Osteocyte (in vitro differentiated cells): ENCODE data around the gene HLCS. TPM values are rescaled to one million over a fixed set of nuclear protein-coding genes. Genes with fewer than 3 reads are reported as not detected.
"Not testable (repeated sequence)": the region's sequence is repeated elsewhere in the genome, so short reads cannot be mapped to it uniquely, and the experiment has no call there.

ENCODE experiments used
- DNase-seq: peaks from one replicate; pipeline ENCODE4 v3.0.0; 2021; ENCODE audit warnings: mixed read lengths; ENCODE audit not compliant: unreplicated experiment; ENCODE audit errors: extremely low spot score
- H3K27ac Mint-ChIP-seq: one replicate; pipeline ENCODE4 v1.8.0; 2021; ENCODE audit warnings: mild to moderate bottlenecking, mixed read lengths; ENCODE audit not compliant: unreplicated experiment
- H3K27me3 Mint-ChIP-seq: one replicate; pipeline ENCODE4 v1.8.0; 2021; ENCODE audit warnings: mixed read lengths; ENCODE audit not compliant: unreplicated experiment
- H3K36me3 Mint-ChIP-seq: one replicate; pipeline ENCODE4 v1.8.0; 2021; ENCODE audit warnings: mixed read lengths; ENCODE audit not compliant: unreplicated experiment
- H3K4me1 Mint-ChIP-seq: one replicate; pipeline ENCODE4 v1.8.0; 2021; ENCODE audit warnings: mixed read lengths; ENCODE audit not compliant: unreplicated experiment
- H3K4me3 Mint-ChIP-seq: one replicate; pipeline ENCODE4 v1.8.0; 2021; ENCODE audit warnings: mild to moderate bottlenecking, moderate library complexity, mixed read lengths; ENCODE audit not compliant: unreplicated experiment
- H3K9me3 Mint-ChIP-seq: one replicate; pipeline ENCODE4 v1.8.0; 2021; ENCODE audit warnings: mixed read lengths; ENCODE audit not compliant: unreplicated experiment
- CTCF ChIP-seq: fragments of 200-600 bp; sonication (generic); IDR thresholded peaks from 2 replicates; pipeline ENCODE4 v1.5.0; 2021; ENCODE audit warnings: antibody characterized with exemption, mild to moderate bottlenecking, moderate library complexity
- total RNA-seq: library from RNA; stranded (reverse); gene quantifications from 2 replicates; pipeline ENCODE4 v1.2.1, GENCODE V29; 2021

The HLCS gene
- total RNA-seq, 1 donor from 2014 or later = 26.7 TPM

- no peaks in the 10 kb centered on the region for H3K9me3 Mint-ChIP-seq
- H3K27ac Mint-ChIP-seq = no peak overlapping the region
- H3K36me3 Mint-ChIP-seq = no peaks in the 10 kb centered on the region
- no peaks in the 10 kb centered on the region for H3K27me3 Mint-ChIP-seq
- no peak overlapping the region for H3K4me3 Mint-ChIP-seq
- H3K4me1 Mint-ChIP-seq = peaks cover 2% of the 10 kb centered on the region
- no peak for DNase-seq
- no peak for TF ChIP-seq CTCF
Measured at GRCh38 chr21:36994501-36995158, 28.2 kb upstream of the HLCS start.

GRCh38 chr21:36992671-36993070 lies 26.2 kb upstream of the HLCS start:
- Mint-ChIP-seq H3K9me3 (no peaks in the 10 kb centered on the region), H3K27ac (no peak overlapping the region), H3K4me3 (no peak overlapping the region), H3K4me1 (peaks cover 4% of the 10 kb centered on the region), H3K36me3 (no peaks in the 10 kb centered on the region), H3K27me3 (no peaks in the 10 kb centered on the region)
- no peak for DNase-seq
- TF ChIP-seq CTCF = no peak

GRCh38 chr21:36990508-36991205 lies 24.2 kb upstream of the HLCS start:
- Mint-ChIP-seq H3K36me3 (peaks cover 2% of the 10 kb centered on the region), H3K9me3 (no peaks in the 10 kb centered on the region), H3K27ac (peak overlapping the region; percentile 82), H3K27me3 (no peaks in the 10 kb centered on the region), H3K4me3 (peak overlapping the region; percentile 74), H3K4me1 (peaks cover 4% of the 10 kb centered on the region)
- no peak for DNase-seq
- no peak for TF ChIP-seq CTCF

- Mint-ChIP-seq H3K27me3 (no peaks in the 10 kb centered on the region), H3K27ac (peak overlapping the region; percentile 82), H3K9me3 (no peaks in the 10 kb centered on the region), H3K36me3 (peaks cover 2% of the 10 kb centered on the region), H3K4me1 (peaks cover 4% of the 10 kb centered on the region), H3K4me3 (peak overlapping the region; percentile 80)
- peak; percentile 97 for DNase-seq
- peak; percentile 96 for TF ChIP-seq CTCF
Measured at GRCh38 chr21:36989699-36990507, 23.4 kb upstream of the HLCS start.

GRCh38 chr21:36989199-36989698 lies 22.8 kb upstream of the HLCS start:
- not testable (repeated sequence) for H3K4me1 Mint-ChIP-seq, DNase-seq, H3K9me3 Mint-ChIP-seq, H3K27me3 Mint-ChIP-seq, H3K36me3 Mint-ChIP-seq
- H3K4me3 Mint-ChIP-seq = peak overlapping the region; percentile 80
- H3K27ac Mint-ChIP-seq = peak overlapping the region; percentile 81
